Activated CD4-positive, alpha-beta T cell treated with anti-CD3 and anti-CD28 coated beads for 48 hours (primary cell): ENCODE results near the gene PACS1.
"Not testable (repeated sequence)": the region's sequence is repeated elsewhere in the genome, so short reads cannot be mapped to it uniquely, and the experiment has no call there.

Experiments
- DNase-seq: peaks from one replicate; pipeline ENCODE4 v3.0.0-alpha.2; 2020

Gene PACS1

DNA sequence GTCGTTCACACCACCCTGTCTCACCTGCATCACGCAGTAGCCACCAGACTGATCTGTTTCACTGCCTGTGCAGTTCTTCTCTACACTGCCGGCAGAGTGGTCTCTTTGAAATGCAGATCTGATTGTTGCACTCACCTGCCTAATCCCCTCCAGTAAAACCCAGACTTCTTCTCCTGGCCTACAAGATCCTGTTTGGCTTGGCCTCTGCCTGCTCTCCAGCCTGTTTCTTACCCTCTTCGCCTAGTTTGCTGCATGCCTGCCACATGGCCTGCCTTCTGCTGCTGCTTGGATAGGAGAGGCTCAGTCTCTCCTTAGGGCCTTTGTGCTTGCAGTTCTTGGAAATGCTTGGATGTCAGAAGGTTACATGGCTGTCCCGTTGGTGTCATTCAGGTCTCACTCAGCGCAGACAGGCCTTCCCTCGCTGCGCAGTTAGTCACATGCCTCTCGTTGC is 42.0 kb downstream of the PACS1 start:
- no peak for DNase-seq

DNA sequence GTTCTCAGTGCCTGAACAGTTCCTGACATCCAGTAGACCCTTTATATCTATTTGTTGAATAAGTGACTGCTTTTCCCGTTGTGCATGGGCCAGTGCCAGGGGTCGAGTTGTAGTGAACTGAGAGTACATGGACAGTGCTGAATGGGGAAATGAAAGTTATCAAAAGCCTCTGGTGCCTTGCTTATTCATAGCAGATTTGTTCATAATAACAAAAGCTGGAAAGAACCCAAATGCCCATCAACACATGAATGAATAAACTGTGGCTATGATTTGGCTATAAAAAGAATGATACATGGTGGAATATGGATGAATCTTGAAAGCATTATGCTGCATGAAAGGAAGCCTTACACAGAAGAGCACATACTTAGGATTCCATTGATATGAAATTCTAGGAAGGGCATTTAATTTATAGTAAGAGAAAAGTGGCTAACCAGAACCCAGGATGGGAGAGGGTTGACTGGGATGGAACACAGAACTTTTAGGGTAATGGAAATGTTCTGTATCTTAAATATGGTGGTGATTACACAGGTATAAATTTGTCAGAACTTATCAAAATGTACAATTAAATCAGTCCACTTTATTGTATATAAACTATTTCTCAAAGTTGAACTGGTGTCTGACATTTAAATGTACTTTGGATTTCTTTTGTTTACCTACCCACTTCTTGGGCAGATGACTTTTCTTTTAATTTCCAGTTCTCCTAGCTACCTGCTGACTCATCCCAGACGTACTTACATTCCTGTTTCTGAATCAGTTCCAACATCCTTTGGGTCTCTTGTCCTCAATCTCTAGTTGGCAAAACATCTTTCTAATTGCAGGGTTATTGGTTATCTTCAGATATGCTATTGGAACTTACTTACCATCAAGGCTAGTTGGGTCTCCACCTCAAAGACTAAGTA is 42.8 kb downstream of the PACS1 start:
- DNase-seq, result no peak

DNA sequence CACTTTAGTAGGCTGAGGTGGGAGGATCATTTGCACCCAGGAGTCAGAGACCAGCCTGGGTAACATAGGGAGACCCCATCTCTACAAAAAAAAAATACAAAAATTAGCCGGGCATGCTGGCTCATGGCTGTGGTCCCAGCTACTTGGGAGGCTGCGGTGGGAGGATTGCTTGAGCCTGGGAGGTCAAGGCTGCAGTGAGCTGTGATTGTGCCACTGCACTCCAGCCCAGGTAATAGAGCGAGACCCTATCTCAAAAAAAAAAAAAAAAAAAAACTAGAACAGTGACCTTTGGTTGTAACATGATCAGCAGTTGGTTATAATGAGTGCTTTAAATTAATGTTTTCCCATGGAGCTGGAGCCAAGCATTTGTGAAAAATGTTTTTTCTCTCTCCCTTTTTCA is 44.9 kb downstream of the PACS1 start:
- DNase-seq, result not testable (repeated sequence)

DNA sequence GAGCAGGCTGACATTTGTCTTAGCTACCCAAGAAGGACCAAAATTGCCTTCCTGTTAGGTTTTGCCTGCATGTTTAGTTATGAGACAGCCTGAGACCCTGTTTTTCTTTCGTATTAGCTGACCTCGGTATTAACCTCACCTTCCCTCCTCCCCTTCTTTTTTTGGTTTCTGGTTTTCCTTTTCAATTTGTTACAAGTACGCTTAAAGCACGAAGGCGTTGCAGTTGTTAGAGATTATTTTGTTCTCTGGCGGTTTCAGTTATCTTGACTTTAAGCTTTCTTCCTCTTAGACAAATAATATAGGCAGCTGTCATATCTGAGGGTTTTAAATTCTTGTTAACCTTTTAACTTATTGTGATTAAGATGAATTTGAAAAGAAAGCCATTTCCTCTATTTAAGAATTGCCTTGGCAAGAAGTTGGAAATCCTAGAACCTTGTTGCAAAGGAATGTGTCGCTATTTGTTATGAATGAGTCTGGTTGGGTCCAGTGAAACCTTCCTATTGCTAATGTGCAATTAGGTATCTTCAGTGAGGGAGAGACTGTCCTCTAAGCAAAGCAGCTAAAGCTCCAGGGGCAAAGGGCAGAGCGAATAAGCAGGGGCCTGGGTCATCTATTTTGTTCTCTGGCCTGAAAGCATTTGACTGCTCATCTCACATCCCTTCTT is 45.7 kb downstream of the PACS1 start:
- DNase-seq, result no peak

DNA sequence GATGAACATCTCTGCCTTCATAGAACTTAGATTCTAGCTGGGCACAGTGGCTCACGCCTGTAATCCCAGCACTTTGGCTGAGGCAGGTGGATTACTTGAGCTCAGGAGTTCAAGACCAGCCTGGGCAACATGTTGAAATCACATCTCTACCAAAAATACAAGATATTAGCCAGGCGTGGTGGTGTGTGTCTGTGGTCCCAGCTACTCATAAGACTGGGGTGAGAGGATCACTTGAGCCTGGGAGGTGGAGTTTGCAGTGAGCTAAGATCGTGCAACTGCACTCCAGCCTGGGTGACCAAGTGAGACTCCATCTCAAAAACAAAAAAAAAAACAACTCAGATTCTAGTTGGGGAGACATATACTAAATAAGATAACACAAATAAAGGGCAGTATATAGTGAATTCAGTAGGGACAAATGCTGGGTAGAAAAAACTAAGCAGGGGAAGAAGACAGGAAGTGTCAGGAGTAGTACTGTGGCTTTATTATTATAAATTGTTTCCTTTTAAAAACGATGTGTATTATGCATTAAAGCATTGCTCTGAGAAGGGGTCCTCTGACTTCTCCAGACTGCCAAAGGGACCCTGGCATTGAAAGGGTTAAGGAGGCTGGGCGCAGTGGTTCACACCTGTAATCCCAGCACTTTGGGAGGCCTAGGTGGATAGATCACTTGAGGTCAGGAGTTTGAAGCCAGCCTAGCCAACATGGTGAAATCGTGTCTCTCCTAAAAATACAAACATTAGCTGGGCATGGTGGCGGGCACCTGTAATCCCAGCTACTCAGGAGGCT is 46.7 kb downstream of the PACS1 start:
- DNase-seq, result no peak

DNA sequence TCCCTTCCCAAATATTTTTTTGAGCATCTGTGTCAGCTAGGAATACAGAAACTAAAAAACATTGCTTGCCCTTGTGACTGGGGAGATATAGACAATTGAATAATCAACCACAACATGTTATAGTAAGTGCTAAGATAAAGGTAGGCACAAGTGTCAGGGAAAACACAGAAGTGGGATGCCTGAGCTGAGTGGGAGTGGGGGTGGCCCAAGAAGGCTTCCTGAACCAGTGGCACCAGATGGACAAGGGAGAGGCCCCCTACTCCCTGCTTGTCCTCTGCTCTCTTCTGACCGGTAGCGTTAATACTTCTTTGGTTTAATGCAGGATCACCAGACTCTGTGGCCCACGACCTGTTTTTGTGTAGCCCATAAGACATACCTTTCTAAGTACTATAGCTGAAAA is 48.8 kb downstream of the PACS1 start:
- DNase-seq, result no peak

DNA sequence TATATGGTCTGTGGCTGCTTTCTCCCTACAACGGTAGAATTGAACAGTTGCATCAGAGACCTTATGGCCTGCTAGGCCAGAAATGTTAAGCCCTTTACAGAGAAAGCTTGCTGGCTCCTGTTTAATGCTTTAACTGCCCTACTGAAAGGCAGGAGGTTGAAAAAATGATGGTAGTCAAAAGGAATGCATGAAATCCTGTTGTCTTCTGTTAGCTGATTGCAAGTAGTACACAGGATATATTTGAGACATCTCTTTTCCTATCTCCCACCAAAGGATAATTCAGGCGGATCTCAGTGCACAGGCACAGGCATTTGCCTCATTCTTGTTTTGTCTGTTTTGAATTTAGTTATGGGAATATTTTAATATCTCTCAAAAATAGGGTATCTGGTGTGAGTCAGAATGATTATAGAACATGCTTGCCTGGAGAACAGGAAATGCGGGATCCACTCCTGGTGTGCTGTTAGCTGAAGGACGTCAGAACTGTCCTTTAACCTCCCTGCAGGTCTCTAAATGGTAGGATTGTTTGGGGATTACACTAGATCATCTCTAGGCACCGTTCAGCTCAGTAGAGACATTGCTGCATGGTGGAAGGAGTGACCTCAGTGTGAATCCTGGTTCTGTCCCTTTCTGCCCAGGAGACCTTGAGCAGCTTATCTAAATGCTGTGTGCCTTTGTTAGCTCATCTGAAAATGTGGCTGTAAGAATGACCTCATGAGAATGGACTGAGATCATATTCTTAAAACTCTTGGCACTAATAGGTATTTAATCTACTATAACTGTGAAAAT is 49.5 kb downstream of the PACS1 start:
- DNase-seq, result no peak

DNA sequence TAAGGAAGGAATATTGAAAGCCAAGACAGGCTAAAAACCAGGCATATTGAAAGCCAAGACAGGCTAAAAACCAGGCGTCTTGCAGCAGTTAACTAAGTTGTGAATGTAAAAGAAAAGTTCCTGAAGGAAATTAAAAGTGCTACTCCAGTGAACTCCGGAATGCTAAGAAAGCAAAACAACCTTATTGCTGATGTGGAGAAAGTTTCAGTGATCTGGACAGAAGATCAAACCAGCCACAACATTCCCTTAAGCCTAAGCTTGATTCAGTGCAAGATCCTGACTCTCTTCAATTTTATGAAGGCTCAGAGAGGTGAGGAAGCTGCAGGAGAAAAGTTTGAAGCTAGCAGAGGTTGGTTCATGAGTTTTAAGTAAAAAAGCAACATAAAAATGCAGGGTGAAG is 51.4 kb downstream of the PACS1 start:
- no peak for DNase-seq

DNA sequence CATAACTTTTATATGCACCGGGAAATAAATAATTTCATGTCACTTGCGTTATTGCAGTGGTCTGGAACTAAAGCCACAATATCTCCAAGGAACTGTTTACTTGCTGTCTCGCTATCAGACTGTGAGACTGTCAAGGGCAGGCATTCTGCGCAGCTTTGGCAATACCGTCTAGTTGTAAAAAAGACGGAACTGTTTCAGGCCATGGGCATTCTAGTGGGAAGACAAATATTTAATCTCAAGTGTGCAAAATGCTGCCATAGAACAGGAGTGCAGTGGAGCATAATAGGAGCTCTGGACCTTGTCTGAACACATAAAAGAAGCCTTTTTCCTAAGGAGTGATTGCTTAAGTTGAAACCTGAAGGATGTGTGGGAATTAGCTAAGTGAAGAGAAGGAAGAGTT is 53.8 kb downstream of the PACS1 start:
- DNase-seq, result no peak

DNA sequence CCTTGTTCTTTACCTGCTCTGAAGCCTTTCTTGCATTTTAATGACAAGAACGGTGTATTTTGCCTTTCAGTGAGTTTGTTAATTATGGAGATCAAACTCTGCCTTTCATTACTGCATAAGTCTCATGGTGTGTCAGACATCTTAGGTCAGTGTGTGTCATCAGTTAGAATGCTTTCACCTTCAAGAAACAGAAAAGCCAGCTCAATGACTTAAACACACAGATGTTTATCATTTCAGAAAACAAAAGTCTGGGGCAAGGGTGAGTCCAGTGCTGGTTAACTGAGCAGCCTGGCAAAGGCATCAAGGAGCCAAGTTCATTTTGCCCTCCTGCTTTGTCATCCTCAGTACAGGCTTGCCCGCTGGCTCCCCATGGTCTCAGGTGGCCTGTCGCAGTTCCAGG is 54.5 kb downstream of the PACS1 start:
- no peak for DNase-seq

DNA sequence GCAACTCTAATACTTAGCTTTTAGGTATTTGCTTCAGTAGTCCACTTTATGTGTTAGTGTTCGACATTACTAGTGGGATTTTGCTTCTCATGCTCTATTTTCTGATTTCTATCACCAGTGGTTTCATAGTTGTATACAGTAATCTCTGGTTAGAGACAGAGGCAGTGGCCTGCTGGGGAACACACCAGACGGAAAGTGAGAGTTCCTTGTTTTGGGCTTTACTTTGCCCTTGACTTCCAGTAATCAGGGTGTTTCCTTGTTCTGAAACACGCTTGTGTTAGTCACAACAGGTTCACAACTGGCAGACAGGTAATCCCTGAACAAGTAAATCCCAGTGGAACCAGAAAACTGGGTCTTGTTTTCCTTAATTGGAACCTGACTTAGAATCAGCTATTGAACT is 56.0 kb downstream of the PACS1 start:
- DNase-seq, result peak; percentile 53

DNA sequence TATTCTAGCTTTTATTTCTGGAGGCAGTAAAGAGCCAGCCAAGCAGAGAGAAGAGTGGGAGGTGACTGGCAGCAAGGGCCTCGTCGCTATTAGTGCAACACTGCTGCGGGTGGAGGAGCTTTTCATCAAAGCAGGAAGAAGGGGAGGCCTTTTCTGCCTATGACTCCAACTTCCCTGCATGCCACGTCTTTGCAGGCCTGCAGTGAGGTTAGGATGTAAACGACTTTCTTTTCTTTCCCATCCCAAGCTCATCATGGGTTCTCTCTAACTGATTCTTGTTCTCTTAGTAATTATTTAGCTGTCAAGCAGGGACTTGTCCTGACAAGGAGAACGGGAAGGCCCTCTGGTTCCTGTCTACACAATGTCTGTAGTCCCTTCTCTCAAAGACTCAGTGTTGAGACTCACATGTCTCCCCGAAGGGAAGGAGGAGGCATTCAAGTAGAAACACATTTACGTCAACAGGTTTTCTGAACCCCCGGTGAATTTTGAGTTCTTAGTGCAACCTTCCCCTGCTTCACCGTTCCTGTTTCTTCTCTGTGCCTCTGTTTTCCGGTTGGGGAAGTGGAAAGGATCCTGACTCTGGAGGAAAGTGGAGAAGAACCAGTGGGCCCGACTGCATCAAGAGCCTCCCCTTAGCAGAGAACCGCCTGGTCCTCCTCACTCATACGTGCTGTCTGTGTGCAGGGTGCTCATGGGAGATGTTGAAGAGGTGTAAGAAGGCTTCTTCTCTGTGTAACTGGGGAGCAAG is 56.9 kb downstream of the PACS1 start:
- DNase-seq, result peak; percentile 75

DNA sequence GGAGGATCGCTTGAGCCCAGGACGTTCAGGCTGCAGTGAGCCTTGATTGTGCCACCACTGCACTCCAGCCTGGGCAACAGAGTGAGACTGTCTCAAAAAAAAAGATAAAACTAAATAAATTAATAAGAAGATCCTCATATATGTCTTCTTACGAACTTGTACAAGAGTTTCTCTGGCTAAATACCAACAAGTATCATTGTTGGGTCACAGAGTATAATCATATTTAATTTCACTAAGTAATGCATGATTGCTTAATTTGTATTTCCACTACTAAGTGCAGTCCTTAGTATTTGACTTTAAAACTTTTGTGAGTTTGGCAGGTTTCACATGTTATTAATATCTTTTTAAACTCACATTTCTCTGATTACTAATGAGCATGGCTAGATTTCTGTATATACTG is 60.9 kb downstream of the PACS1 start:
- no peak for DNase-seq

DNA sequence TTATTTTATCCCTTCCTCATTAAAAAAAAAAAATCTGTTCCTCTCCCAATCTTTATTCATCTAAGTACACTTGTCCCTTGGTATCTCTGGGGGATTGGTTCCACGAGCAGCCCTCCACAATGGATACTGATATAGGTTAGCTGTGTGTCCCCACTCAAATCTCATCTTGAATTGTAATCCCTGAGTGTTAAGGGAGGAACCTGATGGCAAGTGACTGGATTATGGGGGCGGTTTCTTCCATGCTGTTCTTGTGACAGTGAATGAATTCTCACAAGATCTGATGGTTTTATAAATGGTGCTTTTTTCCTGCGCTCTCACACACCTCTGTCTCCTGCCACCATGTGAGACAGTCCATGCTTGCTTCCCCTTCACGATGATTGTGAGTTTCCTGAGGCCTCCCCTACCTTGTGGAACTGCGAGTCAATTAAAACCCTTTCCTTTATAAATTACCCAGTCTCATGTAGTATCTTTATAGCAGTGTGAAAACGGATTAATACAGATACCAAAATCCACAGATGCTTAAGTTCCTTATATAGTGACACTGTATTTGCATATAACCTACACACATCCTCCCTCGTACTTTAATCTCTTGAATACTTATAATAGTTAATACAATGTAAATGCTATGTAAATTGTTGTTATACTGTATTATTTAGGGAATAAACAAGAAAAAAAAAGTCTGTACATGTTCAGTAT is 62.0 kb downstream of the PACS1 start:
- DNase-seq, result no peak

DNA sequence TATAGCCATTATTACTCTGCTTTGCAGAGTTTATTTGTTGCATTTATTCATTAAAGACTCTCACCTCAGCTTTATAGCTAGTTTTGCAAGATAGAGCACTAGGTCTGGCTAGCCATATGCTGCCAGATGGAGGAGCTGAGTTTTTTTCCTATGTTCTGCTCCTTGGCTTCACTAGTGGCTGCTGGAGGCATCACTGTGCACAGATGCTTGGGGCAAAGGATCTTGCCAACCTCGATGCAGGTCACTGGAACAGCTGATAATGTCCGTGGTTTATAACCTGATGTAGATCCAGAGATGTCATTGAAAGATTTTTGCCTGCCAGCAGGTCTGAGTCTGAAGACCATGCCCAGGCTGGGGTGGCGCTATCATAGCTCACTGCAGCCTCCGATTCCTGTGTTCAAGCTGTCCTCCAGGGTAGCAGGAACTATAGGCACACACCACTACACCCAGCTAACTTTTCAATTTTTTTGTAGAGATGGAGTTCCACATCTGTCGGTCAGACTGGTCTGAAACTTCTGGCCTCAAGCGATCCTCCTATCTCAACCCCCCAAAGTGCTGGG is 63.2 kb downstream of the PACS1 start:
- no peak for DNase-seq

DNA sequence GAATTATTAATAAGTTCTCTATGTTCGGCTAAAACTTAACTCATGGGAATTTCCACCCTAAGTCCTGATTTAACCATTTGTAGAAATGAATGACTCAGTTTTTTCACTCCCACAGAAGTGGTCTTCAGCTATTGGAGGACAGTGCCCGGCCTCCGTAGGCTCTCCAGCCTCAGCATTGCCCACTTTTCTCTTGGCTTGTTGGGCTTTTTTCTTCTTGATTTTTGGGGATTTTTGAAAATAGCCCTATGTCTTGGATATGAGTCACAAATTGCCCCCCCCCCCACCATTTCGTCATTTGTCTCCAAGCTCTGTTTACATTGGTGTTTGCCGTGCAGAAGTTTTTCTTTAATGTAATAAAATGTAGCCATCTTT is 66.7 kb downstream of the PACS1 start:
- no peak for DNase-seq

DNA sequence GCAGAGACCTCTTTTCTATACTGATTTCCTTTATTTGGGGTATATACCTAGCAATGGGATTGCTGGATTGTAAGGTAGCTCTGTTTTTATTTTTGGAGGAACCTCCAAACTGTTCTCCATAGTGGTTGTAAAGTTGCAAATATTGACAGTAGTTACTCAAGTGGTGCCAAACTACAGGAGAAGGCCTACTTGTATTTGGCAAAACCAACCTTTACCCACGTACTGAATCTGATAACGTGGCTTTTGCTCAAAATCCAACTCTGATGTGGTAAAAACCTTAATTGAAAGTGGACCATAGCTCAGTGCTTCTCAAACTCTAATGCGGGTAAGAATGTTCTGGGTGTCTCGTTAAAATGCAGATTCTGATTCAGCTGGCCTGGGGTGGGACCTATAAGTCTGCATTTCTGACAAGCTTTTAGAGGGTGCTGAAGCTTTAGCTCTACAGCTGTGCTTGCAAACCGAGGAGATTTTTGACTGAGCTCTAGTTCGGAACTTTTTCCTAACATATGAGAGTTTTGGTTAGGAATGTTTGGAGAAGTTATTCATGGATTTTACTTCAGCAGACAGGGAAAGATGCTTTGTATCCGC is 69.8 kb downstream of the PACS1 start:
- DNase-seq, result no peak

DNA sequence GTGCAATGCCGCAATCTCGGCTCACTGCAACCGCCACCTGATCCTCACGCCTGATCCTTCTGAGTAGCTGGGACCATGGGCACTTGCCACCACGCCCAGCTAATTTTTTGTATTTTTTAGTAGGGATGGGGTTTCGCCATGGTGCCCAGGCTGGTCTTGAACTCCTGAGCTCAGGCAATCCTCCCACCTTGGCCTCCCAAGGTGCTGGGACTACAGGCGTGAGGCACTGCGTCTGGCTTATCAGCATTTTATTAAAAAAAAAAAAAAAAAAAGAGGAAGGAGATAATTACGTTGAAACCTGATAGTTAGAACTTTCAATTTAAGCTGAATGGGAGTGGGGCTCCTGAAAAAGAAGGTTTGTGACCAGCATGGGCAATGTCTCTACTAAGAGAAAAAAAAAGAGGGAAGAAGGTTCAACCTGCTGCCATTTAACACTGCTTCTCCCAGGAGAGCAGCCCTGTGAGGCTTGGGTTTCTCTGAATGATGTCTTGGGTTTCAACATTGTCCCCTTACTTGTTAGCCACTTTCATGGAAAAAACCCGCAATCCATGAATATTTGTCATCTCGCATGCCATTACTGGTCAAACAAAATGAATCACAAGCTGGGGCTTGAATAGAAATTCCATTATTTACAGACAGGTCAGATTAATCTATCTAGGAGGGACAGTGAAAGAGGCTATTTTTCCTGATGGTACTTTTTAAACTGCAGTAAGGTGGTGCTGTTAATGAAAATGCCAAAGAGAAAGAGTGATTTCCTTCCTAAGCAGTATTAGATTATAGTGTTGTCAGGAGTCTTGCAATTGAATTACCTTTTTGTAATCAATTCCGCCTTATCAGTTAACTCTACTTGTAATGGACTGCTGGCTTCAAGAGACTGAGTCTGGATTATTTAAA is 72.5 kb downstream of the PACS1 start:
- DNase-seq, result no peak

DNA sequence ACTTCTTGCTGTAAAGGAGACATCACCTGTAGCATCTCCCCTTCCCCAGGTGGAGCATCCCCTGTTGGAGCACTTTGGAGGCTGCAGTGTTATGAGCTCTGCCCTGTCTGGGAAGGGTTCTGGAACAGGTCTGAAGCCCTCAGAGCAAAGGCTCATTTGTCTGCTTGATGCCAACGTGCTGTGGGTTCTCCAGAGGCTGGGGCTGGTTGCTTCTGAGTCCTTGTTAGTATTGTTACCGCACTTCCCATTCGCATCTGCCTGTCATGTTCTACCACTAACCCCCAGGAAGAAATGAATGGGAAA is 73.1 kb downstream of the PACS1 start:
- no peak for DNase-seq
